ENCODE data around the gene COBL.

- TF ChIP-seq CTCF (IDR thresholded peaks at IDR 0.05) = no peak
- no peak for TF ChIP-seq POLR2A (IDR thresholded peaks at IDR 0.05)
These were observed 282.7 kb downstream of the COBL start for GRCh38 chr7:51033727-51034520.
